IMR-90 (cell line): ENCODE data around the gene ATP9B.

Source experiments
- CEBPB ChIP-seq: IDR thresholded peaks from 2 replicates; pipeline ENCODE4 v1.6.1; 2012; ENCODE audit warnings: low read depth, low read length, improper control_type of control experiment
- CTCF ChIP-seq: conservative IDR thresholded peaks from 2 replicates; pipeline ENCODE4 v1.5.1; 2012; ENCODE audit warnings: mild to moderate bottlenecking, low read depth, low read length, improper control_type of control experiment
- MAFK ChIP-seq: IDR thresholded peaks from 2 replicates; pipeline ENCODE4 v1.6.1; 2012; ENCODE audit warnings: low read depth, low read length, improper control_type of control experiment
- NFE2L2 ChIP-seq: fragments of 150-350 bp; IDR thresholded peaks from 2 replicates; pipeline ENCODE4 v1.6.1; 2016; ENCODE audit warnings: low read depth, mild to moderate bottlenecking, low read length
- POLR2A ChIP-seq: IDR thresholded peaks from 2 replicates; pipeline ENCODE4 v1.6.1; 2012; ENCODE audit warnings: mild to moderate bottlenecking, low read depth, low read length
- RAD21 ChIP-seq: IDR thresholded peaks from 2 replicates; pipeline ENCODE4 v1.6.1; 2012; ENCODE audit warnings: low read length, improper control_type of control experiment
- RCOR1 ChIP-seq: IDR thresholded peaks from 2 replicates; pipeline ENCODE4 v1.6.1; 2012; ENCODE audit warnings: mild to moderate bottlenecking, low read length, improper control_type of control experiment; ENCODE audit not compliant: insufficient replicate concordance
- SMC3 ChIP-seq: fragments of 150-350 bp; IDR thresholded peaks from 2 replicates; pipeline ENCODE4 v1.6.1; 2016; ENCODE audit warnings: low read depth, mild to moderate bottlenecking, antibody characterized with exemption, low read length, moderate library complexity
- TF ChIP-seq, protein P1 (sequence below): fragments of 150-350 bp; IDR thresholded peaks from 2 replicates; pipeline ENCODE4 v1.6.1; 2017; ENCODE audit warnings: mild to moderate bottlenecking, antibody characterized with exemption, low read length, low read depth
- TF ChIP-seq, protein P2 (sequence below): fragments of 150-350 bp; IDR thresholded peaks from 2 replicates; pipeline ENCODE4 v1.6.1; 2016; ENCODE audit warnings: low read depth, mild to moderate bottlenecking, low read length, moderate library complexity, borderline replicate concordance

- TF ChIP-seq POLR2A (no peak), CTCF (no peak), SMC3 (no peak), RAD21 (no peak), MAFK (no peak), CEBPB (no peak), NFE2L2 (no peak), RCOR1 (no peak)
- TF ChIP-seq, protein P1, sequence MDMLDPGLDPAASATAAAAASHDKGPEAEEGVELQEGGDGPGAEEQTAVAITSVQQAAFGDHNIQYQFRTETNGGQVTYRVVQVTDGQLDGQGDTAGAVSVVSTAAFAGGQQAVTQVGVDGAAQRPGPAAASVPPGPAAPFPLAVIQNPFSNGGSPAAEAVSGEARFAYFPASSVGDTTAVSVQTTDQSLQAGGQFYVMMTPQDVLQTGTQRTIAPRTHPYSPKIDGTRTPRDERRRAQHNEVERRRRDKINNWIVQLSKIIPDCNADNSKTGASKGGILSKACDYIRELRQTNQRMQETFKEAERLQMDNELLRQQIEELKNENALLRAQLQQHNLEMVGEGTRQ = no peak
- TF ChIP-seq, protein P2, sequence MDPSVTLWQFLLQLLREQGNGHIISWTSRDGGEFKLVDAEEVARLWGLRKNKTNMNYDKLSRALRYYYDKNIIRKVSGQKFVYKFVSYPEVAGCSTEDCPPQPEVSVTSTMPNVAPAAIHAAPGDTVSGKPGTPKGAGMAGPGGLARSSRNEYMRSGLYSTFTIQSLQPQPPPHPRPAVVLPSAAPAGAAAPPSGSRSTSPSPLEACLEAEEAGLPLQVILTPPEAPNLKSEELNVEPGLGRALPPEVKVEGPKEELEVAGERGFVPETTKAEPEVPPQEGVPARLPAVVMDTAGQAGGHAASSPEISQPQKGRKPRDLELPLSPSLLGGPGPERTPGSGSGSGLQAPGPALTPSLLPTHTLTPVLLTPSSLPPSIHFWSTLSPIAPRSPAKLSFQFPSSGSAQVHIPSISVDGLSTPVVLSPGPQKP = no peak
Observed at GRCh38 chr18:79108549-79109215, 39.5 kb downstream of the ATP9B start.
